ENCODE data around the gene CLIC3. TPM values are rescaled to one million over a fixed set of nuclear protein-coding genes. Genes with fewer than 3 reads are reported as not detected.

CLIC3 gene
- total RNA-seq, 2 experiments from 2014 or later = not detected

DNA sequence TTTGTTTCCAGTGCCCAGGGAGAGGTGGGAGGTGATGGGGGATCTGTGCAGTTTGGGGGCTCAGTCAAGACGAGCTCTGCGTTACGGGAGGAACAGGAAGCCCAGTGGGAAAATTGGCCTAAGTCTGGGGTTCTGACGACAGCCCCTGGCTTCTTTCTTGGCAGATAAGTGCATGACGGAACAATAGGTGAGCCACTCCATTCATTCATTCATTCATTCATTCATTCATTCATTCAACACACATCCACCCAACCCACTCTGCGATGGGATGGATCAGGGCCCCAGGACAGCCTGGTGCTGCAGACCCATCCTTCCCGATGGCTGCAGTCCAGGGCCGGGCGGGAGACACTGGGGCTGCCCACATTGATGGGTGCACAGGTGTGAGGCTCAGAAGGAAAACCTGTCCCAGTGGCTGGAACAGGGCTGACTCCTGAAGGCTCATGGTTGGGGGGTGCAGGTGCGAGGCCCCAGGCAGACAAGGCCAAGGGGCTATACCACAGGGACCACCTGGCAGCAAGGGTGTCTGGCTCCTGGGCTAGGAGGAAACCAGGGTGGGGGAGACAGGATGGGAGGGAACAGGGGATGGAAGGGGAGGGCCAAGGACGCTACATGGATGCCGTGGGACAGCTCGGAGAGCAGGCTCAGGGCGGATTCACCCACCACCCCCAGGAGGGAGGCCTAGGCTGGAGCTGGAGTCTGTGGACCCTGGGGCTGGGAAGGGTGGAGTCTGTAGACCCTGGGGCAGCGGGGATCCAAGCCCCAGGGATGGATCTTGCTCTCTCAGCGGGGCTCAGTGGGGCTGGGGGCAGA is 15.5 kb downstream of the CLIC3 start:
- intact Hi-C loops (cut with micrococcal nuclease) = no loop called here
- no peaks in the 10 kb centered on the region for H3K36me3 Mint-ChIP-seq (ENCODE audit: low read depth)
- no peak overlapping the region for H3K27ac Mint-ChIP-seq
- peaks cover 7% of the 10 kb centered on the region for H3K4me1 Mint-ChIP-seq (ENCODE audit: low read depth)
- no peak overlapping the region for H3K4me3 Mint-ChIP-seq
- DNase-seq = no peak
- CTCF ChIA-PET = interaction anchor here (0.5 to 1.3 kb wide), 3 partner anchors 48 to 306 kb away, joined by 3 to 5 read pairs (median 3); partner anchors contain the start of gene AJM1
- peaks cover 15% of the 10 kb centered on the region for H3K27me3 Mint-ChIP-seq (ENCODE audit: low read depth)
- H3K9me3 Mint-ChIP-seq = no peaks in the 10 kb centered on the region

- H3K4me3 Mint-ChIP-seq = no peak overlapping the region
- no peak overlapping the region for H3K27ac Mint-ChIP-seq
- no peaks in the 10 kb centered on the region for H3K9me3 Mint-ChIP-seq
- peaks cover 13% of the 10 kb centered on the region for H3K4me1 Mint-ChIP-seq (ENCODE audit: low read depth)
- no peaks in the 10 kb centered on the region for H3K36me3 Mint-ChIP-seq (ENCODE audit: low read depth)
- no peak for DNase-seq
- H3K27me3 Mint-ChIP-seq (ENCODE audit: low read depth) = peaks cover 15% of the 10 kb centered on the region
- CTCF ChIA-PET = interaction anchor here (1.3 kb wide), 1 partner anchor 49 kb away, joined by 3 read pairs; no protein-coding TSS in a partner anchor
- intact Hi-C loops (cut with micrococcal nuclease) = no loop called here
These were observed 16.4 kb downstream of the CLIC3 start for GRCh38 chr9:136979769-136980587.

GRCh38 chr9:136978865-136979544 is 17.4 kb downstream of the CLIC3 start:
- peaks cover 14% of the 10 kb centered on the region for H3K4me1 Mint-ChIP-seq (ENCODE audit: low read depth)
- H3K27ac Mint-ChIP-seq = no peak overlapping the region
- intact Hi-C loops (cut with micrococcal nuclease) = no loop called here
- no peaks in the 10 kb centered on the region for H3K9me3 Mint-ChIP-seq
- peak; percentile 30 for DNase-seq
- no peaks in the 10 kb centered on the region for H3K36me3 Mint-ChIP-seq (ENCODE audit: low read depth)
- CTCF ChIA-PET = interaction anchor here (1.1 kb wide), 1 partner anchor 56 kb away, joined by 4 read pairs; no protein-coding TSS in a partner anchor
- no peak overlapping the region for H3K4me3 Mint-ChIP-seq
- peaks cover 12% of the 10 kb centered on the region for H3K27me3 Mint-ChIP-seq (ENCODE audit: low read depth)

DNA sequence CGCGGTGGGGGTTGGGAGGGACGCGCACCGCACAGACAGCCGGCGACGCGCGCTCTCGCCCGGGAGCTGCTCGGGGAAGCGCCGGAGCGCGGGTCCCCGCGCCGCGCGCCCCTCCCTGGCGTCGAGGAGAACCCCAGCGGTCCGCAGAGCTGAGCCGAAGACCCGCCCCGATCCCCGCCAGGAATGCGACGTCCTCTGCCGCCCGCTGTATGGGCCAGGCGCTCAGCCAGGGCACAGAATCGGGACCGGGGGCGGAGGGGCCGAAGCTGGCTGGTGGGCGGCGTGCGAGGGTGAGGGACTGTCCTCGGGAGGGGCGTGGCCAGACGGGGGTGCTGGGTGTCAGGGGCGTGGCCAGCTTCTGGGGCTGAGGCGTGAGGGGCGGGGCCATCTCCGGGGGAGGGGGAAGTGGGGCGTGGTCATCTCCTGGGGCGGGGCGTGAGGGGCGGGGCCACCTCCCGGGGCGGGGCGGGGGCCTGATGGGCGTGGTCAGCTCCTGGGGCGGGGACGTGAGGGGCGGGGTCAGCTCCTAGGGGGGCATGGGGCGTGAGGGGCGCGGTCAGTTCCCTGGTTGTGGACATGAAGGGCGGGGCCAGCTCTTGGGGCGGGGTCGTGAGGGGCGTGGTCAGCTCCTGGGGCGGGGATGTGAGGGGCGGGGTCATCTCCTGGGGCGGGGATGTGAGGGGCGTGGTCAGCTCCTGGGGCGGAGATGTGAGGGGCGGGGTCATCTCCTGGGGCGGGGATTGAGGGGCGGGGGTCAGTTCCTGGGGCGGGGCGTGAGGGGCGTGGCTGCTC is 18.1 kb downstream of the CLIC3 start:
- CTCF ChIA-PET = interaction anchor here (0.6 to 1.1 kb wide), 2 partner anchors 10 to 57 kb away, joined by 3 to 4 read pairs; no protein-coding TSS in a partner anchor
- H3K36me3 Mint-ChIP-seq (ENCODE audit: low read depth) = no peaks in the 10 kb centered on the region
- peak; percentile 66 for DNase-seq

GRCh38 chr9:136977649-136978072 is 18.7 kb downstream of the CLIC3 start:
- Mint-ChIP-seq H3K9me3 (no peaks in the 10 kb centered on the region), H3K36me3 (ENCODE audit: low read depth) (no peaks in the 10 kb centered on the region), H3K4me3 (no peak overlapping the region), H3K27me3 (ENCODE audit: low read depth) (peaks cover 3% of the 10 kb centered on the region), H3K27ac (no peak overlapping the region), H3K4me1 (ENCODE audit: low read depth) (peaks cover 14% of the 10 kb centered on the region)
- no peak for DNase-seq
- intact Hi-C loops (cut with micrococcal nuclease) = no loop called here
- CTCF ChIA-PET = interaction anchor here (1.1 kb wide), 1 partner anchor 57 kb away, joined by 4 read pairs; no protein-coding TSS in a partner anchor

More for the DNA sequence above, 18.1 kb downstream of the CLIC3 start:
- Mint-ChIP-seq H3K27me3 (ENCODE audit: low read depth) (peaks cover 7% of the 10 kb centered on the region), H3K4me3 (no peak overlapping the region), H3K27ac (no peak overlapping the region), H3K4me1 (ENCODE audit: low read depth) (peaks cover 14% of the 10 kb centered on the region), H3K9me3 (no peaks in the 10 kb centered on the region)
- intact Hi-C loops (cut with micrococcal nuclease) = no loop called here

- intact Hi-C loops (cut with micrococcal nuclease) = no loop called here
- peaks cover 3% of the 10 kb centered on the region for H3K27me3 Mint-ChIP-seq (ENCODE audit: low read depth)
- DNase-seq = no peak
- H3K9me3 Mint-ChIP-seq = no peaks in the 10 kb centered on the region
- H3K36me3 Mint-ChIP-seq (ENCODE audit: low read depth) = no peaks in the 10 kb centered on the region
- no peak within 1 kb of the TSS for H3K27ac Mint-ChIP-seq
- peaks cover 14% of the 10 kb centered on the region for H3K4me1 Mint-ChIP-seq (ENCODE audit: low read depth)
- H3K4me3 Mint-ChIP-seq = no peak within 1 kb of the TSS
- CTCF ChIA-PET = no interaction called here
These were observed 19.1 kb downstream of the CLIC3 start, which contains the start of gene PTGDS for GRCh38 chr9:136977223-136977622. PTGDS (plus strand) TSS chr9:136977504; CDS start chr9:136977579, 75 bp downstream.

DNA sequence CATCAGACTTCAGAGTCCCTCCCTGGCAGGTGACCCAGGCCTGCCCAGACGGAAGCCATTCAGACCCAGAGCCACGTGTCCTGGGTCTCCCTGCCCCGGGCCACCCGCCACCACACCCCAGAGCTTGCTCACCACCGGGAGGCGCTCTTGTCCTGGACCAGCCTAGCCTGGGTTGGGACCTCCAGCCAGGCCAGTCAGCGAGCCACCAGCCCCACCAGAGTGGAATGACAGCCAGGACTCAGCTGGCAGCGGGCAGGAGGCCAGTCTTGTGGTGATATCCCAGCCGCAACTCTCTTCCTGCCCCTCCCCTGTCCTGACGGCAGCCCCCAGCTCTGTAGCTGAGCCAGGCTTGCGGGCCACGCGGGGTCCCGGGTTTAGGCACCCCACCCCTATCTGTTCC is 20.7 kb downstream of the CLIC3 start:
- Mint-ChIP-seq H3K27me3 (ENCODE audit: low read depth) (peaks cover 1% of the 10 kb centered on the region), H3K9me3 (no peaks in the 10 kb centered on the region), H3K4me3 (no peak overlapping the region), H3K27ac (no peak overlapping the region), H3K36me3 (ENCODE audit: low read depth) (no peaks in the 10 kb centered on the region), H3K4me1 (ENCODE audit: low read depth) (peaks cover 14% of the 10 kb centered on the region)
- CTCF ChIA-PET = interaction anchor here (3.2 kb wide), 1 partner anchor 59 kb away, joined by 14 read pairs; no protein-coding TSS in a partner anchor
- DNase-seq = peak; percentile 45
- intact Hi-C loops (cut with micrococcal nuclease) = no loop called here

DNA sequence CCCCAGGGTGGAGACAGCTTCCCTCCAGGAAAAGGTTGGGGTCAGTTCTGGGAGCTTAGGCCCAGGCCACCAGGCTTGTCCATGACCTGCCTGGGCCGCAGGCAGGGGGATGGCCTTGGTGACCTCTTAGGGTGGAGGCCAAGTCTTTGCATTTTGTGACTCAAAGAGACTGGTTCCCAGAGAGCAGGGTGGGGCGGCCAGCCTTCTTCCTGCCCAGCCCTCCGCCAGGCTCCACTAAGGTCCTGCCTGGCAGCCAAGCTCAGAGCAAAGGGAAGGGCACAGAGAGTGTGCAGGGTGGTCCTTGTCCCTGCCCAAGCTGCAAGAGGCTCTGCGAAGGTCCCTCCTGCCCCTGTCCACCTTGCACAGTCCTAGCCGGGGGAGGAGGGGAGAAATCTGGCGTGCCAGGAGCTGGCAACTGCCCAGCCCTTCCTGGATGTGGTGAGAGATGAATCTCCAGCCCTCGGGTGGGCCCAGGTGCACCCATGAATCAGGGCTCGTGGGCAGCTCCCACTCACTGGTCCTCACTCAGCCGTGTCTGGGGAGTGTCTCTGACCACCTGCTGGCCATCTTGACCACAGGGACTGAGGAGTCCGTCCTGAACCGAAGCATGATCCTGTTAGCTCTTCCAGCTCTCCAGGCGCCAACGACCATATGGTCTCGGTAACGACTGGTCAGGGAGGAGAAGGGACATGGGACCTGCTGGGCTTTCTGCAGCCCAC is 21.4 kb downstream of the CLIC3 start:
- no peak overlapping the region for H3K4me3 Mint-ChIP-seq
- DNase-seq = no peak
- intact Hi-C loops (cut with micrococcal nuclease) = no loop called here
- H3K9me3 Mint-ChIP-seq = no peaks in the 10 kb centered on the region
- no peaks in the 10 kb centered on the region for H3K27me3 Mint-ChIP-seq (ENCODE audit: low read depth)
- CTCF ChIA-PET = interaction anchor here (0.6 to 3.2 kb wide), 4 partner anchors 27 to 162 kb away, joined by 3 to 14 read pairs (median 6); no protein-coding TSS in a partner anchor
- no peaks in the 10 kb centered on the region for H3K36me3 Mint-ChIP-seq (ENCODE audit: low read depth)
- H3K27ac Mint-ChIP-seq = no peak overlapping the region
- H3K4me1 Mint-ChIP-seq (ENCODE audit: low read depth) = peaks cover 14% of the 10 kb centered on the region

GRCh38 chr9:136973618-136974617 is 22.4 kb downstream of the CLIC3 start:
- H3K4me3 Mint-ChIP-seq = no peak overlapping the region
- H3K9me3 Mint-ChIP-seq = no peaks in the 10 kb centered on the region
- H3K27me3 Mint-ChIP-seq (ENCODE audit: low read depth) = no peaks in the 10 kb centered on the region
- H3K4me1 Mint-ChIP-seq (ENCODE audit: low read depth) = peaks cover 14% of the 10 kb centered on the region
- H3K36me3 Mint-ChIP-seq (ENCODE audit: low read depth) = no peaks in the 10 kb centered on the region
- CTCF ChIA-PET = interaction anchor here (0.6 to 3.2 kb wide), 4 partner anchors 26 to 161 kb away, joined by 3 to 14 read pairs (median 6); no protein-coding TSS in a partner anchor
- H3K27ac Mint-ChIP-seq = no peak overlapping the region
- DNase-seq = no peak
- intact Hi-C loops (cut with micrococcal nuclease) = no loop called here

DNA sequence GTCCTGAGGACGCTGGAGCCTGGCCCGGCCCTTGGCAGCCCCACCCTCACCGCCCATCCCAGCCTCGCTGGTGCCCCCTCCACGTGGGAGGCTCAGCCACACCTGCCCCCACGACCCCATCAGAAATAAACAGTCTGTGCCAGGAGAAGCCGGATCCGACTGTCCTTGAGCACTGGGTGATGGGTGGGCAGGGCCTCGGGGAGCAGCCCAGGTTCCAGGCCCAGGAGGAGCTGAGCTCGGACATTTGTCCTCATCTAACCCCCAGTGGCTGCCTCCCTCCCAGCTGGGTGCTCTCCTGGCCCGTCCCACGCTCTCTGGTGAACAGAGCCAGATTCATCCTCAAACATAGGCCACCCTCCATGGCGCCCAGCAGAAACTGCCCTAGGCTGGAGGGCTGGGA is 23.6 kb downstream of the CLIC3 start:
- DNase-seq = no peak
- Mint-ChIP-seq H3K27ac (no peak overlapping the region), H3K9me3 (no peaks in the 10 kb centered on the region), H3K4me3 (no peak overlapping the region), H3K4me1 (ENCODE audit: low read depth) (peaks cover 14% of the 10 kb centered on the region), H3K36me3 (ENCODE audit: low read depth) (no peaks in the 10 kb centered on the region), H3K27me3 (ENCODE audit: low read depth) (no peaks in the 10 kb centered on the region)
- intact Hi-C loops (cut with micrococcal nuclease) = no loop called here
- CTCF ChIA-PET = interaction anchor here (0.8 kb wide), 1 partner anchor 22 kb away, joined by 3 read pairs; no protein-coding TSS in a partner anchor
